Ectodermal cell (in vitro differentiated cells): ENCODE results near the gene WDFY4.

ENCODE experiments used
- H3K27ac ChIP-seq: 2 replicates; pipeline ENCODE4 v1.7.0; 2013; ENCODE audit warnings: mild to moderate bottlenecking, low read depth, low read length; ENCODE audit not compliant: insufficient read depth, poor library complexity, severe bottlenecking
- H3K27me3 ChIP-seq: 2 replicates; pipeline ENCODE4 v1.7.0; 2013; ENCODE audit warnings: mild to moderate bottlenecking, low read length; ENCODE audit not compliant: insufficient read depth, control insufficient read depth, poor library complexity, severe bottlenecking
- H3K36me3 ChIP-seq: one replicate; pipeline ENCODE4 v1.7.0; 2013; ENCODE audit warnings: low read length; ENCODE audit not compliant: control insufficient read depth, insufficient read depth
- H3K4me1 ChIP-seq: one replicate; pipeline ENCODE4 v1.7.0; 2013; ENCODE audit warnings: low read length; ENCODE audit not compliant: control insufficient read depth, insufficient read depth
- H3K4me3 ChIP-seq: 2 replicates; pipeline ENCODE4 v1.7.0; 2013; ENCODE audit warnings: low read depth, low read length, control low read depth; ENCODE audit not compliant: insufficient read depth
- H3K9me3 ChIP-seq: 2 replicates; pipeline ENCODE4 v1.7.0; 2013; ENCODE audit warnings: mild to moderate bottlenecking, low read length, moderate library complexity; ENCODE audit not compliant: control insufficient read depth
- WGBS, 2 experiments: methylation state at CpG; one replicate each; pipeline ENCODE4 v1.1.7; 2013; ENCODE audit warnings: missing lambda C conversion rate in 2 of 2; 5-methylcytosine and 5-hydroxymethylcytosine counted together

The WDFY4 gene

GRCh38 chr10:49029666-49030065 lies 345.0 kb downstream of the WDFY4 start:
- no peaks in the 10 kb centered on the region for H3K4me1 ChIP-seq
- no peaks in the 10 kb centered on the region for H3K27me3 ChIP-seq
- H3K4me3 ChIP-seq = no peak overlapping the region
- no peak overlapping the region for H3K27ac ChIP-seq
- 90 to 91% methylated on average over 1 of the region's 1 CpG for WGBS, 2 experiments
- no peaks in the 10 kb centered on the region for H3K36me3 ChIP-seq
- H3K9me3 ChIP-seq = no peaks in the 10 kb centered on the region
